Small intestine (tissue), 7 donors: ENCODE data around the gene KLHL29. TPM values are rescaled to one million over a fixed set of nuclear protein-coding genes. Genes with fewer than 3 reads are reported as not detected.

Source experiments
- DNase-seq, 2 donors: peaks; one replicate each; pipeline versions ENCODE4 v3.0.0 to v3.0.0-alpha.2; 2013
- FAIRE-seq: peaks from 2 replicates; lab custom pipeline; 2012; peaks lifted over from hg19 to GRCh38; lab: Jason Lieb, UNC
- H3K27ac ChIP-seq, 3 donors: one replicate each; pipeline ENCODE4 v1.5.1; 2013; ENCODE audit warnings: low read length in 2 of 3, mild to moderate bottlenecking in 2 of 3, control low read depth in 1 of 3, inconsistent platforms in 1 of 3, low read depth in 1 of 3, moderate library complexity in 1 of 3
- H3K27me3 ChIP-seq, 3 donors: one replicate each; pipeline ENCODE4 v1.6.1; 2013; ENCODE audit warnings: low read length in 3 of 3, inconsistent platforms in 1 of 3; ENCODE audit not compliant: control insufficient read depth in 3 of 3, insufficient read depth in 3 of 3
- H3K36me3 ChIP-seq, 3 donors: one replicate each; pipeline ENCODE4 v1.6.1; 2013; ENCODE audit warnings: low read length in 3 of 3, inconsistent platforms in 1 of 3, low read depth in 1 of 3, mild to moderate bottlenecking in 1 of 3, moderate library complexity in 1 of 3; ENCODE audit not compliant: control insufficient read depth in 3 of 3, insufficient read depth in 2 of 3
- H3K4me1 ChIP-seq, 3 donors: one replicate each; pipeline ENCODE4 v1.6.1; 2013; ENCODE audit warnings: low read length in 2 of 3, inconsistent platforms in 1 of 3, low read depth in 1 of 3, mild to moderate bottlenecking in 1 of 3, moderate library complexity in 1 of 3; ENCODE audit not compliant: control insufficient read depth in 3 of 3, insufficient read depth in 2 of 3
- H3K4me3 ChIP-seq, 3 donors: one replicate each; pipeline ENCODE4 v1.5.1; 2013; ENCODE audit warnings: low read length in 3 of 3, control low read depth in 1 of 3, inconsistent platforms in 1 of 3, low read depth in 1 of 3, mild to moderate bottlenecking in 1 of 3, moderate library complexity in 1 of 3
- H3K9me3 ChIP-seq, 2 donors: one replicate each; pipeline ENCODE4 v1.6.1; 2013; ENCODE audit warnings: low read depth in 1 of 2, low read length in 1 of 2; ENCODE audit not compliant: control insufficient read depth in 2 of 2, insufficient read depth in 1 of 2
- WGBS, 3 donors: extraction: QIAGEN DNeasy Blood & Tissue Kit; methylation state at CpG; one replicate each; pipeline ENCODE4 v1.1.7; 2013; 5-methylcytosine and 5-hydroxymethylcytosine counted together
- polyA plus RNA-seq, 4 donors: library from polyadenylated mRNA; stranded (reverse) in 3 of 4; unstranded in 1 of 4; fragments of 200-250 nt in 3 of 4; fragments of 120-200 nt in 1 of 4; gene quantifications; one replicate each; pipeline versions ENCODE4 v1.2.1 to v1.2.3, GENCODE V29; 2013
- donor health status: healthy with polysubstance abuse.
- donor health status: control.
- donor health status: control.
- donor health status: Bipolar disorder and iron deficiency.
- donor health status: healthy.

KLHL29 gene
- polyA plus RNA-seq, 4 donors, result 0.22 to 2.7 (median 1.4) TPM

GRCh38 chr2:23564615-23564960 lies 179.6 kb downstream of the KLHL29 start:
- no peaks in the 10 kb centered on the region for H3K9me3 ChIP-seq
- H3K36me3 ChIP-seq, result no peaks in the 10 kb centered on the region
- H3K27me3 ChIP-seq, result no peaks in the 10 kb centered on the region
- FAIRE-seq (no peak), DNase-seq (no peak)
- H3K4me3 ChIP-seq, result no peak overlapping the region
- H3K4me1 ChIP-seq, result no peaks in the 10 kb centered on the region
- WGBS, 3 donors, result 79 to 87% (median 87%) methylated on average over 8 of the region's 8 CpGs
- H3K27ac ChIP-seq, result peak overlapping the region in 1 of 3 donors; percentile 34

GRCh38 chr2:23565374-23565773 lies 180.4 kb downstream of the KLHL29 start:
- no peaks in the 10 kb centered on the region for H3K9me3 ChIP-seq
- DNase-seq (no peak), FAIRE-seq (no peak)
- H3K4me3 ChIP-seq, result no peak overlapping the region
- H3K27ac ChIP-seq, result no peak overlapping the region
- 90 to 95% (median 90%) methylated on average over 9 of the region's 9 CpGs for whole genome bisulfite sequencing, 3 donors
- H3K27me3 ChIP-seq, result no peaks in the 10 kb centered on the region
- no peaks in the 10 kb centered on the region for H3K4me1 ChIP-seq
- H3K36me3 ChIP-seq, result no peaks in the 10 kb centered on the region

GRCh38 chr2:23565814-23566213 lies 180.8 kb downstream of the KLHL29 start:
- no peak overlapping the region for H3K4me3 ChIP-seq
- WGBS, 3 donors, result 87 to 89% (median 88%) methylated on average over 6 of the region's 6 CpGs
- no peaks in the 10 kb centered on the region for H3K36me3 ChIP-seq
- H3K27me3 ChIP-seq, result no peaks in the 10 kb centered on the region
- FAIRE-seq (no peak), DNase-seq (no peak)
- no peak overlapping the region for H3K27ac ChIP-seq
- H3K4me1 ChIP-seq, result no peaks in the 10 kb centered on the region
- H3K9me3 ChIP-seq, result no peaks in the 10 kb centered on the region

- Histone ChIP-seq H3K4me1 (no peaks in the 10 kb centered on the region), H3K27ac (no peak overlapping the region), H3K4me3 (no peak overlapping the region), H3K27me3 (no peaks in the 10 kb centered on the region), H3K36me3 (no peaks in the 10 kb centered on the region), H3K9me3 (no peaks in the 10 kb centered on the region)
- FAIRE-seq (no peak), DNase-seq (peak in 1 of 2 donors; percentile 9)
- 82 to 83% (median 82%) methylated on average over 6 of the region's 6 CpGs for WGBS, 3 donors
These were observed 181.5 kb downstream of the KLHL29 start for GRCh38 chr2:23566241-23567142.

- Histone ChIP-seq H3K4me3 (no peak overlapping the region), H3K27me3 (no peaks in the 10 kb centered on the region), H3K9me3 (no peaks in the 10 kb centered on the region), H3K36me3 (no peaks in the 10 kb centered on the region), H3K27ac (no peak overlapping the region), H3K4me1 (no peaks in the 10 kb centered on the region)
- DNase-seq, result no peak
- no peak for FAIRE-seq
- 85 to 91% (median 86%) methylated on average over 15 of the region's 15 CpGs for WGBS, 3 donors
These were observed 182.3 kb downstream of the KLHL29 start for GRCh38 chr2:23567161-23567756.

- FAIRE-seq, result no peak
- H3K27ac ChIP-seq, result no peak overlapping the region
These were observed 183.2 kb downstream of the KLHL29 start for GRCh38 chr2:23568211-23568610.

GRCh38 chr2:23568626-23569190 lies 183.7 kb downstream of the KLHL29 start:
- 57 to 78% (median 67%) methylated on average over 3 of the region's 3 CpGs for WGBS, 3 donors
- Histone ChIP-seq H3K4me3 (no peak overlapping the region), H3K9me3 (no peaks in the 10 kb centered on the region), H3K27ac (no peak overlapping the region), H3K27me3 (no peaks in the 10 kb centered on the region), H3K36me3 (no peaks in the 10 kb centered on the region), H3K4me1 (no peaks in the 10 kb centered on the region)
- DNase-seq, result no peak
- no peak for FAIRE-seq

More at GRCh38 chr2:23568211-23568610, 183.2 kb downstream of the KLHL29 start:
- Histone ChIP-seq H3K4me3 (no peak overlapping the region), H3K4me1 (no peaks in the 10 kb centered on the region), H3K9me3 (no peaks in the 10 kb centered on the region), H3K36me3 (no peaks in the 10 kb centered on the region), H3K27me3 (no peaks in the 10 kb centered on the region)
- DNase-seq, result no peak
- 75 to 87% (median 85%) methylated on average over 2 of the region's 2 CpGs for WGBS, 3 donors

GRCh38 chr2:23569761-23570365 lies 184.9 kb downstream of the KLHL29 start:
- 79 to 87% (median 81%) methylated on average over 12 of the region's 12 CpGs for WGBS, 3 donors
- FAIRE-seq (no peak), DNase-seq (no peak)
- Histone ChIP-seq H3K27me3 (peaks cover 0 to 3% (median 0%) of the 10 kb centered on the region in 3 donors), H3K36me3 (no peaks in the 10 kb centered on the region), H3K9me3 (no peaks in the 10 kb centered on the region), H3K4me3 (no peak overlapping the region), H3K27ac (no peak overlapping the region), H3K4me1 (no peaks in the 10 kb centered on the region)
